Osteoblast (primary cell): ENCODE data around the gene METTL24. TPM values are rescaled to one million over a fixed set of nuclear protein-coding genes. Genes with fewer than 3 reads are reported as not detected.

Source experiments
- DNase-seq: peaks from one replicate; pipeline ENCODE4 v3.0.0; 2011; ENCODE audit warnings: low spot score, mixed read lengths; ENCODE audit not compliant: insufficient read length; ENCODE audit errors: missing footprints
- H2AFZ ChIP-seq: 2 replicates; pipeline ENCODE4 v1.6.0; 2011; ENCODE audit warnings: mild to moderate bottlenecking, low read length
- H3K27ac ChIP-seq: 2 replicates; pipeline ENCODE4 v1.5.1; 2011; ENCODE audit warnings: mild to moderate bottlenecking, low read depth, low read length, moderate library complexity
- H3K27me3 ChIP-seq: 2 replicates; pipeline ENCODE4 v1.6.0; 2012; ENCODE audit warnings: mild to moderate bottlenecking, control low read depth, inconsistent platforms, low read length, moderate library complexity; ENCODE audit not compliant: insufficient read depth
- H3K36me3 ChIP-seq: 2 replicates; pipeline ENCODE4 v1.5.1; 2011; ENCODE audit warnings: mild to moderate bottlenecking, low read length, control low read depth, moderate library complexity; ENCODE audit not compliant: insufficient read depth
- H3K4me1 ChIP-seq: 2 replicates; pipeline ENCODE4 v1.5.1; 2011; ENCODE audit warnings: mild to moderate bottlenecking, low read length, control low read depth, moderate library complexity; ENCODE audit not compliant: insufficient read depth
- H3K4me2 ChIP-seq: 2 replicates; pipeline ENCODE4 v1.6.0; 2011; ENCODE audit warnings: mild to moderate bottlenecking, low read length; ENCODE audit not compliant: insufficient read depth
- H3K4me3 ChIP-seq: fragments of 200-600 bp; sonication (generic); 3 replicates; pipeline ENCODE4 v1.5.1; 2012; ENCODE audit warnings: mild to moderate bottlenecking, low read length, inconsistent platforms; ENCODE audit not compliant: insufficient read depth
- H3K79me2 ChIP-seq: 2 replicates; pipeline ENCODE4 v1.6.0; 2012; ENCODE audit warnings: mild to moderate bottlenecking, low read length, control low read depth, inconsistent platforms; ENCODE audit not compliant: insufficient read depth
- H3K9me3 ChIP-seq: 2 replicates; pipeline ENCODE4 v1.5.1; 2011; ENCODE audit warnings: low read depth, low read length, control low read depth
- H4K20me1 ChIP-seq: 2 replicates; pipeline ENCODE4 v1.6.0; 2012; ENCODE audit warnings: mild to moderate bottlenecking, low read length, control low read depth; ENCODE audit not compliant: insufficient read depth
- CTCF ChIP-seq: IDR thresholded peaks from 2 replicates; pipeline ENCODE4 v1.5.1; 2011; ENCODE audit warnings: mild to moderate bottlenecking, low read depth, low read length, moderate library complexity; ENCODE audit errors: extremely low read depth
- total RNA-seq: library from RNA; depleted of rRNA; stranded (reverse); fragments of >200 nt; gene quantifications from 2 replicates; pipeline ENCODE4 v1.2.3, GENCODE V29; 2012

METTL24 gene
- total RNA-seq, 1 donor = 0.36 TPM

GRCh38 chr6:110326057-110326456 lies 32.1 kb downstream of the METTL24 start:
- Histone ChIP-seq H3K4me1 (peaks cover 10% of the 10 kb centered on the region), H4K20me1 (no peaks in the 10 kb centered on the region)

GRCh38 chr6:110325197-110325596 lies 33.0 kb downstream of the METTL24 start:
- TF ChIP-seq CTCF = no peak
- H3K36me3 ChIP-seq = no peaks in the 10 kb centered on the region
- H3K27me3 ChIP-seq = peaks cover 2% of the 10 kb centered on the region
- DNase-seq = no peak
- no peaks in the 10 kb centered on the region for H3K79me2 ChIP-seq
- no peaks in the 10 kb centered on the region for H3K9me3 ChIP-seq
- no peak overlapping the region for H3K27ac ChIP-seq
- H2AFZ ChIP-seq = no peak overlapping the region
- H4K20me1 ChIP-seq = no peaks in the 10 kb centered on the region
- no peak overlapping the region for H3K4me3 ChIP-seq
- H3K4me1 ChIP-seq = peaks cover 10% of the 10 kb centered on the region
- H3K4me2 ChIP-seq = no peak overlapping the region

More at GRCh38 chr6:110326057-110326456, 32.1 kb downstream of the METTL24 start:
- H2AFZ ChIP-seq = no peak overlapping the region
- DNase-seq = no peak
- H3K27ac ChIP-seq = no peak overlapping the region
- no peaks in the 10 kb centered on the region for H3K79me2 ChIP-seq
- H3K36me3 ChIP-seq = no peaks in the 10 kb centered on the region
- no peak for TF ChIP-seq CTCF
- no peak overlapping the region for H3K4me2 ChIP-seq
- no peak overlapping the region for H3K4me3 ChIP-seq
- peaks cover 2% of the 10 kb centered on the region for H3K27me3 ChIP-seq
- no peaks in the 10 kb centered on the region for H3K9me3 ChIP-seq

- Histone ChIP-seq H2AFZ (no peak overlapping the region), H3K36me3 (no peaks in the 10 kb centered on the region), H3K27me3 (peaks cover 2% of the 10 kb centered on the region), H4K20me1 (no peaks in the 10 kb centered on the region), H3K79me2 (no peaks in the 10 kb centered on the region), H3K4me2 (no peak overlapping the region), H3K4me1 (peaks cover 5% of the 10 kb centered on the region), H3K4me3 (no peak overlapping the region), H3K27ac (no peak overlapping the region), H3K9me3 (no peaks in the 10 kb centered on the region)
- TF ChIP-seq CTCF = no peak
- no peak for DNase-seq
Measured at GRCh38 chr6:110324548-110324947, 33.6 kb downstream of the METTL24 start.

- DNase-seq = no peak
- Histone ChIP-seq H3K4me3 (no peak overlapping the region), H3K27ac (no peak overlapping the region), H4K20me1 (no peaks in the 10 kb centered on the region), H2AFZ (no peak overlapping the region), H3K9me3 (no peaks in the 10 kb centered on the region), H3K4me1 (no peaks in the 10 kb centered on the region), H3K36me3 (no peaks in the 10 kb centered on the region), H3K4me2 (no peak overlapping the region), H3K27me3 (peaks cover 2% of the 10 kb centered on the region), H3K79me2 (no peaks in the 10 kb centered on the region)
- TF ChIP-seq CTCF = no peak
Measured at GRCh38 chr6:110323258-110323657, 34.9 kb downstream of the METTL24 start.
